GM23338 (cell line): ENCODE measurements around the gene MYO19. TPM values are rescaled to one million over a fixed set of nuclear protein-coding genes. Genes with fewer than 3 reads are reported as not detected.
A peak's percentile ranks its signal among the peaks of the same experiment; 100 is the strongest.

Experiments
- ATAC-seq: fragments of 200-7000 bp; cut with Tn5 transposase; 3 replicates; pipeline ENCODE4 v1.9.1; 2020
- DNase-seq: peaks from one replicate; pipeline ENCODE4 v3.0.0-alpha.2; 2015; ENCODE audit warnings: low spot score
- H2AFZ ChIP-seq: fragments of 200-600 bp; sonication (generic); 2 replicates; pipeline ENCODE4 v1.8.0; 2016; ENCODE audit warnings: antibody characterized with exemption, mild to moderate bottlenecking, moderate library complexity
- H3F3A ChIP-seq: fragments of 200-600 bp; sonication (generic); replicated peaks from 2 replicates; pipeline ENCODE4 v1.8.0; 2017; ENCODE audit warnings: antibody characterized with exemption, mixed run types, low read depth
- H3K27ac ChIP-seq: fragments of 200-600 bp; sonication (generic); 2 replicates; pipeline ENCODE4 v1.6.1; 2016; ENCODE audit warnings: low read depth
- H3K27me3 ChIP-seq: fragments of 200-600 bp; sonication (generic); 2 replicates; pipeline ENCODE4 v1.8.0; 2016; ENCODE audit warnings: mild to moderate bottlenecking, mixed run types, moderate library complexity; ENCODE audit not compliant: insufficient read depth
- H3K36me3 ChIP-seq: fragments of 200-600 bp; sonication (generic); 2 replicates; pipeline ENCODE4 v1.8.0; 2016; ENCODE audit warnings: mild to moderate bottlenecking; ENCODE audit not compliant: insufficient read depth
- H3K4me1 ChIP-seq: fragments of 200-600 bp; sonication (generic); 2 replicates; pipeline ENCODE4 v1.8.0; 2016; ENCODE audit warnings: mild to moderate bottlenecking, moderate library complexity; ENCODE audit not compliant: insufficient read depth
- H3K4me2 ChIP-seq: fragments of 200-600 bp; sonication (generic); 2 replicates; pipeline ENCODE4 v1.7.1; 2017; ENCODE audit warnings: mixed run types
- H3K4me3 ChIP-seq: fragments of 200-600 bp; sonication (generic); 2 replicates; pipeline ENCODE4 v1.6.1; 2016; ENCODE audit warnings: mixed run types
- H3K79me2 ChIP-seq: fragments of 200-600 bp; sonication (generic); replicated peaks from 2 replicates; pipeline ENCODE4 v1.8.0; 2017; ENCODE audit warnings: mild to moderate bottlenecking; ENCODE audit not compliant: insufficient read depth
- H3K9me2 ChIP-seq: fragments of 200-600 bp; sonication (generic); 2 replicates; pipeline ENCODE4 v1.8.0; 2017; ENCODE audit not compliant: insufficient read depth
- H4K20me1 ChIP-seq: fragments of 200-600 bp; sonication (generic); replicated peaks from 2 replicates; pipeline ENCODE4 v1.8.0; 2017; ENCODE audit warnings: mild to moderate bottlenecking; ENCODE audit not compliant: insufficient read depth
- H3K27ac Mint-ChIP-seq: 2 replicates; pipeline ENCODE4 v1.8.0; 2020; ENCODE audit warnings: inconsistent platforms, mild to moderate bottlenecking, moderate library complexity, mixed read lengths
- H3K27me3 Mint-ChIP-seq: 3 replicates; pipeline ENCODE4 v1.8.0; 2022; ENCODE audit warnings: low read depth, mild to moderate bottlenecking, moderate library complexity, mixed read lengths, inconsistent platforms; ENCODE audit not compliant: insufficient read depth, poor library complexity
- H3K36me3 Mint-ChIP-seq: 3 replicates; pipeline ENCODE4 v1.8.0; 2021; ENCODE audit warnings: low read depth, mild to moderate bottlenecking, inconsistent platforms, moderate library complexity, mixed read lengths
- H3K4me1 Mint-ChIP-seq: 3 replicates; pipeline ENCODE4 v1.8.0; 2020; ENCODE audit warnings: mild to moderate bottlenecking, inconsistent platforms, mixed read lengths
- H3K4me3 Mint-ChIP-seq: 3 replicates; pipeline ENCODE4 v1.8.0; 2021; ENCODE audit warnings: moderate library complexity, mild to moderate bottlenecking, inconsistent platforms, mixed read lengths
- H3K9me3 Mint-ChIP-seq: 3 replicates; pipeline ENCODE4 v1.8.0; 2020; ENCODE audit warnings: moderate library complexity, mild to moderate bottlenecking, inconsistent platforms, mixed read lengths
- CREB1 ChIP-seq: fragments of 250-450 bp; sonication (Bioruptor Pico); IDR thresholded peaks from 2 replicates; pipeline ENCODE4 v1.5.0; 2020; ENCODE audit warnings: low read depth, mild to moderate bottlenecking, moderate library complexity
- CTCF ChIP-seq, 2 experiments: fragments of 200-600 bp in 1 of 2; sonication (generic) in 1 of 2; conservative IDR thresholded peaks; 2 replicates each; pipeline versions ENCODE4 v1.5.1 to v1.6.1; 2016 to 2017; ENCODE audit warnings: antibody characterized with exemption in 2 of 2, low read depth in 2 of 2, mild to moderate bottlenecking in 2 of 2, moderate library complexity in 1 of 2
- ETS1 ChIP-seq: IDR thresholded peaks from 2 replicates; pipeline ENCODE4 v1.6.1; 2016; ENCODE audit warnings: antibody characterized with exemption
- EZH2 ChIP-seq: fragments of 200-600 bp; sonication (generic); IDR thresholded peaks from one replicate; pipeline ENCODE4 v1.8.0; 2017; ENCODE audit warnings: antibody characterized with exemption, mild to moderate bottlenecking, low read depth; ENCODE audit not compliant: unreplicated experiment
- EZH2phosphoT487 ChIP-seq: fragments of 200-600 bp; sonication (generic); IDR thresholded peaks from one replicate; pipeline ENCODE4 v1.8.1; 2018; ENCODE audit warnings: antibody characterized with exemption; ENCODE audit not compliant: unreplicated experiment
- JUNB ChIP-seq: IDR thresholded peaks from one replicate; pipeline ENCODE4 v1.6.1; 2016; ENCODE audit warnings: antibody characterized with exemption; ENCODE audit not compliant: unreplicated experiment
- NANOG ChIP-seq: IDR thresholded peaks from 2 replicates; pipeline ENCODE4 v1.6.1; 2016; ENCODE audit warnings: antibody characterized with exemption, borderline replicate concordance
- POLR2AphosphoS5 ChIP-seq: IDR thresholded peaks from 2 replicates; pipeline ENCODE4 v1.6.1; 2016; ENCODE audit warnings: antibody characterized with exemption, low read depth
- REST ChIP-seq: IDR thresholded peaks from one replicate; pipeline ENCODE4 v1.6.1; 2018; ENCODE audit warnings: antibody characterized with exemption; ENCODE audit not compliant: unreplicated experiment
- STAT1 ChIP-seq: IDR thresholded peaks from one replicate; pipeline ENCODE4 v1.6.1; 2016; ENCODE audit warnings: antibody characterized with exemption; ENCODE audit not compliant: unreplicated experiment
- ZNF114 ChIP-seq: fragments of 250-450 bp; sonication (Bioruptor Pico); IDR thresholded peaks from 2 replicates; pipeline ENCODE4 v1.5.0; 2020; ENCODE audit warnings: mild to moderate bottlenecking, moderate library complexity
- ZNF331 ChIP-seq: fragments of 250-450 bp; sonication (Bioruptor Pico); IDR thresholded peaks from 2 replicates; pipeline ENCODE4 v1.5.0; 2020; ENCODE audit warnings: low read depth, mild to moderate bottlenecking, moderate library complexity
- ZNF462 ChIP-seq: fragments of 250-450 bp; sonication (Bioruptor Pico); IDR thresholded peaks from 2 replicates; pipeline ENCODE4 v1.5.0; 2020; ENCODE audit warnings: mild to moderate bottlenecking, moderate library complexity
- polyA plus RNA-seq: library from polyadenylated mRNA; unstranded; fragments of >200 nt; fragmentation: Nextera tagmentation; extraction: Ambion mirVana; gene quantifications from 2 replicates; pipeline ENCODE4 v1.2.1, GENCODE V29; 2016
- total RNA-seq: library from RNA; depleted of rRNA; stranded (reverse); fragments of >200 nt; shearing (Covaris generic); gene quantifications from 2 replicates; pipeline ENCODE4 v1.2.3, GENCODE V29; 2014

The MYO19 gene
- total and polyA plus RNA-seq, 2 experiments from 2014 or later: 37.9 to 150 TPM

- no peaks in the 10 kb centered on the region for H3K27me3 ChIP-seq
- TF ChIP-seq ZNF114 (CRISPR knock-in tag): no peak
- no peak for TF ChIP-seq ZNF462 (CRISPR knock-in tag)
- TF ChIP-seq ZNF331: no peak
- TF ChIP-seq EZH2phosphoT487: no peak
- no peak for TF ChIP-seq POLR2AphosphoS5
- no peak for TF ChIP-seq EZH2
- TF ChIP-seq REST: no peak
- TF ChIP-seq JUNB: no peak
- TF ChIP-seq CREB1 (CRISPR knock-in tag): no peak
- TF ChIP-seq ETS1: no peak
- TF ChIP-seq STAT1: no peak
- no peak for TF ChIP-seq NANOG
- no peak for TF ChIP-seq CTCF (conservative IDR thresholded peaks at IDR 0.05; ENCODE audit: low read depth in 2 of 2)
- H3K36me3 ChIP-seq: peaks cover 17% of the 10 kb centered on the region
- Mint-ChIP-seq H3K4me1 (no peaks in the 10 kb centered on the region), H3K9me3 (no peaks in the 10 kb centered on the region), H3K27me3 (peaks cover 2% of the 10 kb centered on the region), H3K27ac (no peak overlapping the region), H3K4me3 (no peak overlapping the region; the same call in 2 of the 3 replicates), H3K36me3 (peaks cover 78% of the 10 kb centered on the region)
- DNase-seq (no peak), ATAC-seq (no peak)
- H3K79me2 ChIP-seq: peaks cover 26% of the 10 kb centered on the region
- no peak overlapping the region for H2AFZ ChIP-seq
- no peaks in the 10 kb centered on the region for H3K4me1 ChIP-seq
- H3K4me2 ChIP-seq: no peak overlapping the region
- no peak overlapping the region for H3K4me3 ChIP-seq
- H3K9me2 ChIP-seq: no peaks in the 10 kb centered on the region
- H3K27ac ChIP-seq: peak overlapping the region; percentile 59; the same call in 1 of the 2 replicates
- H4K20me1 ChIP-seq: peaks cover 20% of the 10 kb centered on the region; the same call in 1 of the 2 replicates
- peaks cover 12% of the 10 kb centered on the region for H3F3A ChIP-seq
Measured at GRCh38 chr17:36494674-36495073, 40.0 kb downstream of the MYO19 start.
